GM18502 (cell line): Measurements from ENCODE around the gene FZD4.
"Not testable (repeated sequence)": the region's sequence is repeated elsewhere in the genome, so short reads cannot be mapped to it uniquely, and the experiment has no call there.

Source experiments
- ATAC-seq: cut with Tn5 transposase; IDR thresholded peaks from one replicate; pipeline ENCODE4 v1.9.1; 2021; ENCODE audit warnings: mild to moderate bottlenecking; ENCODE audit not compliant: unreplicated experiment, poor library complexity

FZD4 gene

DNA sequence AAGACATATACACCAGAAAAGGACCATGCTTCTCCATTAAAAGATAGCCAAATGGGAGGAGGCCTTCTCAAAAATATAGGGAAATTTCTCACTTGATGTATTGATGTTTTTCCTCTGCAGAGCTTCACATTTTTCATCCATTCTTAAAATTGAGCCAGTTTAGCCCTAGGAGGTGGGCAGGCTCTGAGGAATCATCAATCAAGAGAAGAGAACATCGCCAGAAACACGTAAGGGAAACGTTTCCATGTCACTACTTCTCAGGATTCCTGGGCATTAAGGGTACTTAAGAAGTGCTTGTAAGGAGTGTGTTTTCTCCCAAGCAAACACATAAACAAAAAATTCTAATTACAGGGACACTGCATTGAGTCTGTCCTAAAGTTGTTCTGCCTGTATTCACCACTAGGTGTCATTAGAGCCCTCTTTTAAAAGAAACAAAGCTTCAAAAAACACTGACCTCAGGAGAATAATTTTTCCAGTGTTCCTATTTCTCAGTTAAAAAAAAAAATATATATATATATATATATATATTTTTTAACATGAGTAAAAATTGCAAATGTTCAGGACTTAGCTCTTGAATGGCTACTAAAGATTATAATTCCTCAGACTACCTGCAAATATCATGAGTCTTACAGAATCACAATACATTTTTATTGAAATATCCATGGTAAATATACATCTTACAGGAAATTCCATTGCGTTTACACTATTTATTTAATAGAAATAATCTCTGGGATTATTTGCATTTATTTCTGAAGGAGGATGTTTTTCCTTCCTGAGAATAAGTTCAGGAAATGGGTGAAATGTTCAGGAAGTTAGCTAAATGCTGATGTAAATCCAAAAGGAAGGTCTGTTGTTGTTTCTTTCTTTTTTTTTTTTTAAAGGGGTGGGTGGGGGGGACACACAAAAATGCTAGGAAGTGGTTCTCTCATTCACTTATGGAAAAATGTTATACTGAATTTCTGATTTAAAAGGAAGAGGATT is 16.0 kb downstream of the FZD4 start:
- peak; percentile 71 for ATAC-seq

DNA sequence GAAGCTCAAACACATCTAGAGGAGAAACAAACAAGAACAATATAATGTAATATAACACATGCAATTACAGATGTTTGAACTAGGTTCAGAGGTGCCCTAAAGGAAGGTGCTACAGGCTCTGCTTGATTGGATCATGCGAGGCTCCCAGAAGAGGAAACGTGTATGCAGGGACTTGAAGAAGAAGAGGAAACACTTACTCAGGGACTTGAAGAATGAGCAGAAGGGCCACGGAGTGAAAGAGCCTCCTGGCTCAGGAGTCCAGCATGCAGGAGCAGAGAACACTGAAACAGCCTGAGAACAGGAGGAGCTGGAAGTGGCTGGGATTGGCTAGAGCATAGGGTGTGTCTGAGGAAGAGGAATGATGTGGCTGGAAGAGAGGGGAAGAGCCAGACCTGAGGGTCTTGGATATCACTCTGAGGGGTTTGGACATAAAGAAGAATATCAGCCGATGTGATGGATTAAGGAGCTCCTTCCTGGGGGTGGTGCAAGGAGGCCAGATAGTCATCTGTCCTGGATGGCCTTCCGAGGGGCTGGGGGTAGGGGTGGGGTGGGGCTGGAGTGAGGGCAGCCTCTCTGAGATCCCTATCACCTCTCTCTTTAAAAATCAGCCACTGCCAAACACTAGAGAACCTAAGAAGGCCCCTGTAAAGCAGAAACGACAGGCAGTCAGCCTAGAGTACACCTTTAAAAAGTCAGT is 16.8 kb downstream of the FZD4 start:
- ATAC-seq = no peak

DNA sequence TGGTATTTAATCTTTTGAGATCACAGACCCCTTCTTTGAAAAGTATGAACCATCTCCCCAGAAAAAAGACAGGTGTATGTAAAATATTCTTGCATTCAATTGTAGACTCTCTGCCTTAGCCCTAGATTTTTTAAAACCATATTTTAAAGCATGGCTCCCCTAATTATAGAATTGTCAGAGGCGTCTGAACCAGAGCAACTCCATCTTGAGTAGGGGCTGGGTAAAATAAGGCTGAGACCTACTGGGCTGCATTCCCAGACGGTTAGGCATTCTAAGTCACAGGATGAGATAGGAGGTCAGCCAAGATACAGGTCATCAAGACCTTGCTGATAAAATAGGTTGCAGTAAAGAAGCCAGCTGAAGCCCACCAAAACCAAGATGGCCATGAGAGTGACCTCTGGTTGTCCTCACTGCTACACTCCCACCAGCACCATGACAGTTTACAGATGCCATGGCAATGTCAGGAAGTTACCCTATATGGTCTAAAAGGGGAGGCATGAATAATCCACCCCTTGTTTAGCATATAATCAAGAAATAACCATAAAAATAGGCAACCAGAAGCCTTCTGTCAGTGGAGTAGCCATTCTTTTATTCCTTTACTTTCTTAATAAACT is 17.9 kb downstream of the FZD4 start:
- not testable (repeated sequence) for ATAC-seq

DNA sequence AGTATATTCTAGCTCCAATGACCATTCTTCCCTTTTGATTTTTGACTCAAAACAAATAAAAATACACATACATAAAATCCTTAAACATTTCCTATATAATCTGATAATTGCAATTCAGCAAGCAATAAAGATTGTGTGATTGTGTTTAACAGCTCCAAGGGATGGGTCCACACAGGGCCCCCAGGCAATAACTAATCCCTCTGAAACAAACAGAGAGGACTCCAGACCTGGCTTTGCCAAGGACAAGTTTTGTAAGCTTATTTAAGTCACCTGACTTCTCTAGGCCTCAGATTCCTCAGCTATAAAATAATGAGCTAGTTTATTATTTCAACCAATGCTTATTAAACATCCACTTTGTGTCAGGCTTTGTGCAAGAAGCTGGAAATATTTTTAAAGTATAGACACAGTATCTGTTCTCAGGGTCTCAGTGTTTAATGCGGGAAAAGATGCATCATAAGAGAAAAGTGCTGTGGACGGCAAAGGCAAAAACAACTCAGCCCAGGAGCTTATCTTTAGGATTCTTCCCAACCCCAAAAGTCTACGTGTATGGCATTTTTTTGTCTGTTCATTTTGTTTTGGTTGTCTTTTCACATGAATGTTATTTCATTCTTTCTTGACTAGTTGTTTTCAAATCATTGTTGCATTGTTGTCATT is 20.1 kb downstream of the FZD4 start:
- ATAC-seq = no peak

DNA sequence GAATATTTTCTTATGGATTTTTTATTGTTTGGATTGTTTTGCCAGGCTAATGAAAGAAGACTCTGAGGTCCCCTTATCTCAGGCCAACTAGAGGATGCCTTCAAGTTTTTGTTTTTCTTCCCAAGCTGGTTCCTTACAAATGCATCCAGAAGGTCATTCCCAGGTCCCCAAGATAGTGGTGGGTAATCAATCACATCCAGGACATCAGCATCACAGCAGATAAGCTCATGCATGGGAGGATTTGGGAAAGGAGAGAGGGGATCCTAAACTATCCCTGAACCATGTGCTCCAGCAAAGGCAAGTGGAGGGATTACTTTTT is 20.7 kb downstream of the FZD4 start:
- no peak for ATAC-seq

DNA sequence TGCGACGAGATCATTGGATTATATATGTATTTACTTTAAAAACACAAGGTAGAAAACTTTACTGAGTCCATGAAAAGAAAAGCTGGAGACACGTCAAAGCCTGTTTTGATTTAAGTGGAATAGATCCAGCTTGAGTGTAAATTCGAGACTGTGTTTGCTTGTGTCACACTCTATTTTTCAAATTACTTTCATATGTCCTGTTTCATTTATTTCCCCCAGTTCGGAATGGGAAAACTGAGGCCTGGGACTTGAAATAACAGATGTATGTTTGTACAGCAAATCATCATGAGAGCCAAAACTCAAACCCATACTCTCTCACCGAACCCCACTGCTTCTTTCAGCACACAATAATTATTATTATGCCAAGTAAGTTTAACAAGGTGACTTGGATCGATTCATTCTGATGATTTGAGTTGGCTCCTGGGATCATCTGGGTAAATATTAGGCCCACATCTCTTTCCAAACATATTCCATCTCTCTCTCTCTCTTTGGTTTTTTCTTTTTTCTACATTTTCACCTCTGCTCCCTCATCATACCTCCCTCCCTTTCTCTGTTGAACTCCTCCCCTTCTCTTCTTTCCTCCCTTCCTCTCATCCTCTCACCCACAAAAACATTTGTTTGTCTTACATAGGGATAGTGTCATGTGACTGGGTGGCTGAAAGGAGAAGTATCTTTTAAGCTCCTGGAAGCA is 21.2 kb downstream of the FZD4 start:
- ATAC-seq = no peak

DNA sequence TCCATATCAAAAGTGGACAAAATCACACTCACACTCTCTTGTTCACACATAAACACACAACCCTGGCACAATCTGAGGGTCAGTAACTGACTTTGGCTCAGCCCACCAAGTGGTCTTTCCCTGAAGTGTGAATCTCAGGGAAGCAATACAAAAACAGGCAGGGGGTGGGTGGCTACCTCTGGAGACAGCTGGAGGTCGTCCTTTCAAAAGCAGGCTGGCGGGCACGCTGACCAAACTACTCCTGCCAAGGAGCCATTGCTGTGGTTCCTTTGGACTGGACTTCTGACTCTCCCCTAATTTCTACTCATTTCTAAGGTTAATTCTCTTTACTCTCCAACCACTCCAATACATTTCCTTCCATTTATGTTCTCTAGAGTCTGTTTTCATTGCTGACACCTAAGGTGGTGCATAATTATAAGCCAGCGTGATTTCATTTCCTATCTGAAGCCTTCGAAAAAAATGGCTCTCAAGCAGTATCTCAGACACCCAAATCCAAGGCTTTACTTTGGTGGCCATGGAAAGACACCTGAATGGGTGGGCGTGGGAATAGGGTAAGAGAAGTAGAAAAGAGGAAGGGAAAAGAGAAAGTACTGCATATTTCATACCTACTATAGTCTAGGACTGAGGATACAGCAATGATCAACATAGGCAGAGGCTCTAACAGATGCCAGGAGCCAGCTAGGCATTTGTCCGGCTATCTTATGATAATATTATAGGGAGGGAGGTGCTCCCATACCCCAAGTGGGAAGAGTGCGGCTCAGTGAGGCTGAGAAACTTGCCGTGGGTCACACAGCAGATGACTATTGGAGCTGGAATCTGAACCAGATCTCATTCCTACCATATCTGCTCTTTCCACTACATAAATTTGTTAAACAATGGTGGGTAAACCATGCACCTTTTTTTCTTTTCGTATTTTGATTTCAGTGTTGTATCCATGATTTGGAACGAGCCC is 22.0 kb downstream of the FZD4 start:
- ATAC-seq = no peak

DNA sequence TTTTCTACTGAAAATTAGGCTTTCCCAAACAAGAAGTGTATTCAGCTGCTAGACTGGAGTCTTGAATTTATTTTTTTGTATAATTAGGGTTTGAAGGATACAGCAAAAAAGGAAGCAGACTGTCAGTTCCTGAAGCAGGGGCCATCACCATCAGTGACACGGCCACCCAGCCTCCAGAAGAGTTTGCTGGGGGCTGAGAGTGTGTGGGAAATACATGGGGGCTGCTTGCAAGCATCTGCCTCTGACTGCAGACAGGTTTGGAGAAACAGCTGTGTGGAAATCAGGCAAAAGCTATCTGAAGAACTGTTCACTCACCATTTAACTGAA is 23.0 kb downstream of the FZD4 start:
- ATAC-seq = no peak

DNA sequence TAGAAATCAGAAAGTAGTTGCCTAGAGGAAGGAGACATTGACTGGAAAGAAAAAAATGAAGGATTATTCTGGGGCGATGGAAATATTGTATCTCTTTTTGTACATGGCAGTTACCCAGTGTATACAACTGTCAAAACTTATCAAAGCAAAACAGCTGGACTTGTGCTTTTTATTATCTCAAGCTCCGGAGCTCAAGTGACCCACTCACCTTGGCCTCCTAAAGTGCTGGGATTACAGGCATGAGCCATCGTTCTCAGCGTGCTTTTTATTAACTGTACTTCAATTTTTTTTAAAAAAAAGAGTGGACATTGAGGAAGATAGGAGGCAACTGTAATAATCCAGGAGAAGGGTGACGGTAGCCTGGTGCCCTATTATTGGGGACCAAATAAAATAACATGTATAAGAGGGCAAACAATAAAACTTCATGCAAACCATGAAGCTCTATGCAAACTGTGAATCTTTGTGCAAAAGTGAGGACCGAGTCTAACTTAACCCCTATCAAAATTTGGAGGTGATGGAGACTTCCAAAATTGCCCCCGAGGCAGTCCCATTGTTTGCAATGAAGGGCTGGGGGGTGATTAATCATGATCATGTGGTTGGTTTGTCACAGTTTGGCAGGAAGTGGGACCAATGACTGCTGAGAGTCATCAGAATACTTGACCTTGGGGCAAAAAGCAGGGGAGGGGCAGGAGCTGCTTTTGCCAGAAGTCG is 23.5 kb downstream of the FZD4 start:
- ATAC-seq = no peak

DNA sequence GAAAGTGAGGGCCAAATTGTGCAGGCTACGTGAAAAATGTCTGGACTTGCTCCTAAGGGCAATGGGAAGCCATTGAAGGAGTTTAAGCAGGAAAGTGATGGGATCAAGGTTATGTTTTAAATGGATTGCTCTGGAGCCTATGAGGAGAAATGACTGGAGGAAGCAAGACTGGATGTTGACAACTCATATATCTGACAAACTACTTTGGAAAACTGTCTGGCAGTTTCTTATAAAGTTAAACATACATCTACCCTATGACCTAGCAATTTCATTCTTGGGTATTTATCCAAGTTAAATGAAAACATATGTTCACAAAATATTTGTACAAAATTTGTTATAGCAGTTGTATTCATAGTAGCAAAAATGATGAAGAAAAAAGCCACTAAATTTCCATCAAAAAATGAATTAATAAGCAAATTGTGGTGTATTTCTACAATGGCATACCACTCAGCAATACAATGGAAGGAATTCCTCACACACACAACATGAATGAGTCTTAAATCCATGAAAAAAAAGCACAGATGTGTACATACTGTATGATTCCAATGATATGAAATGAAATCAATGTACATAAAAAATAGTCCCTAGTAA is 24.1 kb downstream of the FZD4 start:
- ATAC-seq = no peak

DNA sequence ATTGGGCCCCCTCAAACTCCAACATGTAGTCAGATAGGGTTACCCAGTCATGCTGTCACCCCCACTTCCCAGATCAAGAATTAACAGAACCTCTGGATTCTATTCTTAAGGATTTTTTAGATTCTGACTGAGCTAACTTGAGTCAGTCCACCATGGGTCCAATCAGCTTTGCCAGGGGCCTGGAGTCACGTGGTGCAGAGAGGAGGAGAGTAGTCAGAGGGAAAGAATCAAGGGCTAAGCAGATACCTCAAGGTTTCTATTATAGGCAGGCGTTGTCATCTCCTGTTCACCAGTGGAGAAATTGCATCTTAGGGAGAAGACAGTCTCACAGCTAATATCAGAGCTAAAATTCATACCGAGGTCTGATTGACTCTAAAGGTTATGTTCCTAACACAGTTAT is 28.2 kb downstream of the FZD4 start:
- no peak for ATAC-seq

DNA sequence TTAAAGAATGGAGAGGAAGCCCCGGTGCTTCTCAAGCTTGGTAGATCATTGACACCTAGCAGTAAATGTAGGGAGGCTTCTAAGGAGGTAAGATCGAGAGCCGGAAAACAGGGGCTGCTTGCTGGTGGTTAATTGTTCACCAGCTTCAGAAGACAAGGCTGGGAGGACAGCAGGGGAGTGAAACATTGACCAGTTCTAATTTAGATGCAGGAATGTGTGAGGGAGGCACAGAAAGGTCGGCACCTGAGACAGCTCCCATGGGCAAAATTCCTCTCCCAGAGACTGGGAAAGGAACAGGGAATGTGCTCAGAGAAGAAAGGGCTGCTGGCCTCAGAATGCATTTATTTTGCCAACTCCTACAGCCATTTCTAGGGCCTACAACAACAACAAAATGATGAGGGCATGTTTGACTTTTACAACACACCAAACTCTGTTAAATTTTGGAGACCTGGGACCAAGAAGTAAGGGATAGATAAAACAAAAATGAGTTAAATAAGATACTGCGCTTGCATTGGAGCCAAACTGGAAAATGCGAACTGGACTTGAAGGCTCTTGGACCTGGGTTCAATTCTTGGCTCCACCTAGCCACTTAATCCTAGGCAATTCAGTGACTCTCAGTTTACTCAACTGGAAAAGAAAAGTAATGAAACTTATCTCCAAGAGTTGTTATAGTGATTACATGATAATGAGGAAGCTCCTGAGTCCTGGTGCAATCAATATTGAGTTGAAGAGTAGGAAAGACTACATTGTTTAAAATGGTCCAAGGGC is 31.0 kb downstream of the FZD4 start:
- ATAC-seq = no peak

DNA sequence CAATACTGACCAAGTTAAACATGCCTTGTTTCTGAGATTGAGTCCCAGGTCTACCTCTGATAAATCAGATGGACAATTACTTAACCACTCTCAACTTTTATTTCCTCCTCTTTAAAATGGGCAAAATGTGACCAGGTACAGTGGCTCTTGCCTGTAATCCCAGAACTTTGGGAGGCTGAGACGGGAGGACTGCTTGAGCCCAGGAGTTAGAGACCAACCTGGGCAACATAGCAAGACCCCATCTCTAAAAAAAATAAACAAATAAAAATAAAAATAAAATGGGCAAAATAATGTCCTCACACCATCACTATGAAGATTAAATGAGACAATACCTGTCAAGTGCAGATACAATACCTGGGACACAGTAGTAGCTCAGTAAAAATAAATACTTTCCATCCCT is 33.0 kb downstream of the FZD4 start:
- ATAC-seq = no peak

DNA sequence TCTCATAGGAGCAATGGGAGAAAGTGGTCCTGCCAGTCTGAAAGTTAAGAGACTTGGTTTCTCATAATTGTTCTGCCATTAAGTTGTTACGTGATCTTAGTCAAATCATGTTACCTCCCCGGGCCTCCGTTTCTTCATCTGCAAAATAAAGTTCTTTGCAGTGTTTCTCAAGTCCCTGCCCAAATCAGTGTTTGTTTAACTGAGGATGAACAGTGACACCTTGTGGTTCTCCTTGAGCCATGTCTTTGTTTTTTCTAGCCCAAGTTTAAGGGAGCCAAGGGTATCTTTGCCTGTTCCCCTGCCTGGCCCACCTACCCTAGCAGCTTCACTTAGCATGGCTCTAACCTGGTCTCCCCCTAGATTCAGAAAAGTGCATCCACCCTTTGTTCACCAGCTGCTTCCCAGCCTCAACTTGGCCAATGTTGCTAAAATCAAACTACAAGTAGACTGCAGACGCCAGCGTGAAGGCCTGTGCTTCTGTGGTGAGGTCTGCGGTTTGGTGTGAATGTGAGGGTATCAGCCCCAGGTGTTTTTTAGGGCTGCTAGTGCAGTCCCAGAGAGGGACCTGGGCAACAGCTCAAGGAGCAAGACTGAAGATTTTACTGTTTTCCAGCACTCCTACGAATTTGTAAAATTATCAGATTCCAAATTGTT is 35.5 kb downstream of the FZD4 start:
- ATAC-seq = peak; percentile 53

DNA sequence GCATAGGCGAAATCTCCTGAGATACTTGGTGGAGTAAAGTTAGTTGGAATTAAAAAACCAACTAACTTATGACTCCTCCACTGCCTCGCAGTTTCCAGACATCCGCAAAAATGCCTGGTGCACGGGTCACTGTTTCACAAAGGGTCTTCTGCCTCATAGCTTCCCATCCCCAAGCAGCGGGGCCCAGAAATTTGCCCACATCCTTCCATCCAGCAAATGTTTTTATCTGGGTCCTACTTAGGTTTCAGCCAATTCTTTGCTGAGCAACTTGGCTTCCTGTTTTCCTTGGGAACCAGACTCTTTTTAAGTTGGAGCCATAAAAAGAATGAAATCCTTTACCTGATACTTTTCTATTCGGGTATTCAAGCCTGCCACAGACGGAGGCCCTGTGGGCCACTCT is 36.2 kb downstream of the FZD4 start:
- no peak for ATAC-seq

DNA sequence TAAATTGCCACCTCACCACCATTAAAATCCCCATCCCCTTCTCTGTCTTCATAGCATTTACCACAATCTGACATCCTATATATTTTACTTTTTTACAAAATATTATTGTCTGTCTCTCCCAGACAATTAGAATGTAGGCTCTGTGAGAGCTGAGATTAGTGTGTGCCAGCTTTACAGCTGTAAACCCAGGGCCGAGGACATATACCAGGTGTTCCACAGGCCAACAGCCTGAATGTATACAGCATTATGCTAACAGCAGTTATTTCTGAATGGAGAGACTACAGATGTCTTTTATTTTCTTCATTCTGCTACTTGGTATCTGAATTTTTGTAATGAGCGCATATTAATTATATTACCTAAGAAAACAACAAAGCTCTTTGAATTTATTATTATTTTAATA is 36.7 kb downstream of the FZD4 start:
- ATAC-seq = no peak

DNA sequence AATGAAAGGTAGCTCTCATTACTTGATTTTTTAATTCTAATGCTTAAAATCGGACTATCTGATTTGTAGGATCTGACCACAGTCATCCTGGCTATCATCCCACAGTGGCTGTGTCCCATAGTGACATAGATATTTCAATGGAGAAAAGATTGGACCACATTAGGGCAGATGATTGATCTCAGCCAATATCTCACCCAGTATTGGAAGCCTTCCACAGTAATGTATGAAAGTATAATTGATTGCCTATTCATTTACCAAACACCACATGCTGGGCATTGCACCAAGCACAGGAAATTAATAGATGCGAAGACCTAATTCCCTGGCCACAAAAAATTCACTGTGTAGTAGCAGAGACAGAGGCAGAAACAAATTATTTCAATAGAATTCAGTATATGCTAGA is 37.6 kb downstream of the FZD4 start:
- no peak for ATAC-seq
